GM18519 (cell line): Measurements from ENCODE around the gene SLC1A4.
"Not testable (repeated sequence)": the region's sequence is repeated elsewhere in the genome, so short reads cannot be mapped to it uniquely, and the experiment has no call there.

ENCODE experiments used
- ATAC-seq: cut with Tn5 transposase; IDR thresholded peaks from one replicate; pipeline ENCODE4 v1.9.1; 2021; ENCODE audit warnings: mild to moderate bottlenecking, moderate library complexity; ENCODE audit not compliant: unreplicated experiment, low FRiP score

The SLC1A4 gene

DNA sequence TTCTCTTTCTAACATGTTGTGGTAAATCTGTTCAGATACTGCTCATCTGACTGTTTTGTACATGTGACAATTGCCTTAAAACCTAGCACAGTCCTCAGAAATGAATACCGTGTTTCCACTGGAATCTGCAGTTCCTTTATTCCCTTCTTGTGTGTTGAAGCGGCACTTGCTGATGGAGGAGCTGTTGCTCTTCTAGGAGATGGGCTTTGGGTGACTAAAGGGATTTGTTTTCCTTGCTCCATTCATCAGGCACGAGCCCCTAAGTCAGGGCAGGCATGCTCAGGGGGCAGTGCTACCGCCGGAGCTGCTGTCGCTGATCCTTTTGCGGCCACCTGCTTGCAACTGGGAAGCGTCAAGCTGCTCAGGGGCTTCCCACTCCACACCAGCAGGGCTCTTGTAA is 34.5 kb downstream of the SLC1A4 start:
- no peak for ATAC-seq

DNA sequence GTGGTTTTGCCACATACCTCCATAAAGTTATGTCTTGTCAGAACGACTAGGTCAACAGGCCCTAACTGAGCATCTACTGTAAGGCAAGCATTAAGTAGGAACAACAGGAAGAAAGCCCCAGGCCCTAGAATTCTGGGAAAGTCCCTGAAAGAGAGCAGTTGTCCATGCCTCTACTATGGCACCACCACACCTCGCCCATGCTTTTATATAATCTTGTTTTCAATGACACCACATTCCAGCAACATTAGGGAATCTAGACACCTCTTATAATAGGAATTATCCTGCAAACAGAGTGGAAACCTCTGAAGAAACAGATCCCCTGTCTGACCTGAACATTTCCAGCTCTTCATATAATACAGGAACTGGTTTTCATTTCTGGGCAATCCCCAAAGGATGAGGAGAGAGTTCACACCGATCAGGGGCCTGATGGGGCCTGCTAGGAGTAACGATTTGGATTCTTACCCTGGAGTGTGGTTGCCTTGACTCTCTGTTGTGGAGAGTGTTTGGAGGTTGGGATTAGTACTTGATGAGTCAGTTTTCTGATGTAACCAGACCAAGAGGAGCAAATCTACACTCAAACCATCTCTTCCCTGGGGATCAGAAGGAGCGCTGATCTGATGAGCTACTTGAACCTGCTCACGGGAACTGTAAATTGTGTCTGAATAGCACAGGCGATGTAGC is 35.1 kb downstream of the SLC1A4 start:
- ATAC-seq = no peak

DNA sequence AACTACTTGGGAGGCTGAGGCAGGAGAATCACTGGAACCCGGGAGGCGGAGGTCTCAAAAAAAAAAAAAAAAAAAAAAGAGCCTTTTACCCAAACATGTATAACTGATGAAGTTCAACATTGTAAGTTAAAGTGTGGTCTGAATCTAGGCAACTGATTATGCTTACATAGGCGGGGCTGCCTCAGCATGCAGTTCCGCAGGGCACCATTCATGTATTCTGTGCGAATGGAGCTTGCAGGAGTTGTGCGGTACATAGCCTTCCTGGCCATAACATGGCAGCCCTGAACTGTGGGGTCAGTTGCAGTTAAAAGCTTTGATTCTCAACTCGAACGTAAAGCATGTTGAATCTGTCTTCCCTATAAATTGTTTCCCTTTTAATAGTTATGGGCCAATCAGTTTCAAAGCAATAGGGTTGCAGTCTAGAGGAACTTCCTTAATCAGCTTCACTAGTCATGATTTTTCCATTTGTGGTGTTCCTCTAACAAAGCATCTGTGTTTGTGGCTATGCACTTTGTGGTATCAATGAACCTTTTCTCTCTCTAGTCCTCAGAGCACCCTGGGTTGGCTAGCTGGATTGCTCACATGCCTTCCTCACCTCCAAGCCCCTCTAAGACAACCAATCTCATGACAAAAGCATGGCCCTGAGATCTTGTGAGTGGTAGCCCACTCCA is 36.4 kb downstream of the SLC1A4 start:
- ATAC-seq = no peak

DNA sequence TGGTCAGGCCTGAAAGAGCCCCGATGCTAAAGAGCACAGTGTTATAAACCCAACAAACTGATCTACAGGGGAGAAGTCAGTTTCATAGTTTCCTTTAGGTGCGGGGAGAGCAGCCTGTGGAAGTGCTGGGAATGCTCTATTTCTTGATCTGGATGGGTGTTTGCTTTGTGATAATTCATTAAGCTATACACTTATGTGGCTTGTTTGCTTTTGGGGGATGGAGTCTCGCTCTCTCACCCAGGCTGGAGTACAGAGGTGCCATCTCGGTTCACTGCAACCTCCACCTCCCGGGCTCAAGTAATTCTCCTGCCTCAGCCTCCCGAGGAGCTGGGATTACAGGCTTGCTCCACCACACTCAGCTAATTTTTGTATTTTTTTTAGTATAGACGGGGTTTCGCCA is 37.0 kb downstream of the SLC1A4 start:
- no peak for ATAC-seq

DNA sequence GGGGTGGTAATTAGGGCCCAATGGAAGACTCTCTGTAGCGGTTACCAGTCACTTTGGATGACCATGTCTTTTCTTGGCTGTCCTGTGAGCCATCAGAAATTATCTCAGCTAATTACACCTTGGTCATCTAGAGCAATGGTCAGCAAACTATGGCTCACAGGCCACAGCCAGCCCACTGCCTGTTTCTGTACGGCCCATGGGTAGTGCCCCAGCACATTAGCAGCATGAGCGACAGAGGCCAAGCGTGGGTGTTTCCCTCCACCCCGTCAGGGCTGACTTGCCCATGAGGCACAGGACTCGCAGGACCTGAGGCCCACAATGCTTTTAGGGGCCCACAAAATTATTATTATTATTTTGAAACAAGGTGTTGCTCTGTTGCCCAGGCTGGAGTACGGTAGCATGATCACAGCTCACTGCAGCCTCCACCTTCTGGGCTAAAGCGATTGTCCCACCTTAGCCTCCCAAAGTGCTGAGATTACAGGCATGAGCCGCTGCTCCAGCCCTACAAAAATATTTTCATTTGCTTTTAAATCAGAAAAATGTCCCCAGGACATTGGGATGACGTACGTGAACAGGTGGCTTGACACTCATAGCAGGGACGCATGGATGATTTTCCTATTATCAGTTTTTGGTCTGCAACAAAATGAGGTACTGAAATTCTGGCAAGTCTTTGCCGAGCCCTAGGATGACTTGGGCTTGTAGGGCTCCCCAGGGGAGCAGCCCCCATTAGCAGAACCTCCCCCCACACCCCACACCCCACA is 37.7 kb downstream of the SLC1A4 start:
- peak; percentile 41 for ATAC-seq

DNA sequence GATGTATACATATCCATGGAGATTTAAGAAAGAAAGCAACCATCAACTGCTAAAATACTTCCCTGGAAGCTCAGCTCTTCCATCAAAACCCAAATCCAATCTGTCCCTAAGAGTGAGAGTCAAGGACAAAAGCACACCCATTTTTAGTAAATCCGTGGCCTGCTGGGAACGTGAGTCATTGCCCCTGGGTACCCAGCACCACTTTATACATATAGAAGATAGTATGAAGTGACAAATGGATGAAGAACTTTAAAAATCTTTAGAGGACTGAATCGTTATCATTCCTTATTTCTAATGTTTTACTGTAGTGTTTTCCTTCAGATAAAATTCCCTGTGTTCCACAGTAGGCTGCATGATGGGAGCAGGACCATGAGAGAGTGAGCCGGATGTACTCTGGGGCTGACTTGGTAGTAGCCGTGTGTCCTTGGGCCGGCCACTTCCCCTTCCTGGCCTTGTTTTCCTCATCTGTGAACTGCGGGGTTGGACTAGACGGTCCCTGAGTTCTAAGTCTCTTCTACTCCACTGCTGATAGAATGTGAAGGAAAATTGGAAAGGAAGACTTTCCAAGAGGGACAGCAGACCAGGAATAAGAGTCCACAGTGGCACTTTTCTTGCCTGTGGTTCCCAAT is 38.5 kb downstream of the SLC1A4 start:
- ATAC-seq = no peak

DNA sequence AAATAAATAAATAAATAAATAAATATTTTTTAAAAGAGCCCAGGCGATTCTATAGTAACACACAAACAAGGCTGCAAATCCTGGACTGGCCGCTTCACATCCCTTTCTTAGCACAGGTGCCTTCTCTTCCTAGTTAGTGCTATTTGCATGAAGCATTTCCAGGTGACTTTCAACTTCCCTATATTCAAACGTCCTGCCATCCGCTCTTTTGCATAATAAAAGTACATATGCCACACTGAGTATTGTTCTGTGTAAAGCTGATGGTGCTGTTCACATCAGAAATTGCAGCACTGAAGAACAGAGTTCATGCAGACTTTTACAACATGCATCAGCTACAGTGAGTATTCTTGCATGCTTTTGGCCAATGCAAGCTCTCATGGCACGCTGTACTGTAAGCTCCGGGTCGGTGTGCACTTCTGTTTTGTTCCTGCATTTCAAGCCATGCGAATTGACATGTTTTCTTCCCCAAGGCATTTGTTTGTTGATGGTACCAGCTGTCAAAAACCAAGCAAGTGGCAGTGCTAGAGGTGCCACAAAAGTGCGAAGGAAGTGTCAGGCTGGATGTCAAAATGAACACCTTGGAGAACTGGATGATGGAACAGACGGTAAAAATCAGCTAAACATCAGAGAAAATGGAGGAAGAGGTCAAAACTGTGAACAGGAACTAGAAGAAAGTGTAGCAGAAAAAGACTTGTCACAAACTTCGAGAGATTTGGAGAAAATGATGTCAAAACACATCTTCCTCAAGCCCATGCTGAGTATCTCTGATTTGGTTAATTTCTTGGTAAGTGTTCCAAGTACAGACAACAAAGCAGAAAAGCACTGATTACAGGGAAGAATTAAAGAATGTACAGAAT is 41.5 kb downstream of the SLC1A4 start:
- ATAC-seq = no peak

DNA sequence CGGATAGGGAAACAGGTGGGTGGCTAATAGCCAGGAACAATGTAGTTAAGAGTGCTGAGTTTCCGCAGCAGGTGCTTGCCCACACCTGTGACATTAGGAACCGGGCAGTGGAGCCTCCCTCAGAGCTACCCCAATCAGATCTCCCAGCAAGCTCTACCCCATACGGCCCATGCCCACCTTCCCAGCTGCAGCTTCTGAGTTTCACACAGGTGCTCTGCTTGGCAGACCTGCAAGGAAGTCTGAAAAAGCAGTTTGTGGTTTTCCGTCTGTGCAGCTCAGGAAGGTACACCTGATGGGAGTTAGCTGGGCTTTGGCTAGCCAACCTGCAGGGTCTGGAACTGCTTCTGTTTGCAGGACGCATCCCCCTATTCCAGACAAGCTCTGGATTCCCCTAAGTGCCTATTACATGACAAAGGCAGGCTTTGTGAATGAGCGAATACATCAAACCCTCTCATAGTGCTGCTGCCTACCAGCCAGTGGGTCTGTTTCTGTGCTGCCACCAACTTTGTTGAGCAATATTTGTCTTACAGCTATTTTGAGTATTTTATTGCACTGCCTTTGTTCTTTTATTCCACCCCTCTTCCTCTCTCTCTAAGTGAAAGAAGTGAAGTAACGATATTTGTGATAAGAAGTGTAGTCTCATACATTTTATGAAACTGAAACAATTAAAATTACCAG is 42.3 kb downstream of the SLC1A4 start:
- ATAC-seq = no peak

DNA sequence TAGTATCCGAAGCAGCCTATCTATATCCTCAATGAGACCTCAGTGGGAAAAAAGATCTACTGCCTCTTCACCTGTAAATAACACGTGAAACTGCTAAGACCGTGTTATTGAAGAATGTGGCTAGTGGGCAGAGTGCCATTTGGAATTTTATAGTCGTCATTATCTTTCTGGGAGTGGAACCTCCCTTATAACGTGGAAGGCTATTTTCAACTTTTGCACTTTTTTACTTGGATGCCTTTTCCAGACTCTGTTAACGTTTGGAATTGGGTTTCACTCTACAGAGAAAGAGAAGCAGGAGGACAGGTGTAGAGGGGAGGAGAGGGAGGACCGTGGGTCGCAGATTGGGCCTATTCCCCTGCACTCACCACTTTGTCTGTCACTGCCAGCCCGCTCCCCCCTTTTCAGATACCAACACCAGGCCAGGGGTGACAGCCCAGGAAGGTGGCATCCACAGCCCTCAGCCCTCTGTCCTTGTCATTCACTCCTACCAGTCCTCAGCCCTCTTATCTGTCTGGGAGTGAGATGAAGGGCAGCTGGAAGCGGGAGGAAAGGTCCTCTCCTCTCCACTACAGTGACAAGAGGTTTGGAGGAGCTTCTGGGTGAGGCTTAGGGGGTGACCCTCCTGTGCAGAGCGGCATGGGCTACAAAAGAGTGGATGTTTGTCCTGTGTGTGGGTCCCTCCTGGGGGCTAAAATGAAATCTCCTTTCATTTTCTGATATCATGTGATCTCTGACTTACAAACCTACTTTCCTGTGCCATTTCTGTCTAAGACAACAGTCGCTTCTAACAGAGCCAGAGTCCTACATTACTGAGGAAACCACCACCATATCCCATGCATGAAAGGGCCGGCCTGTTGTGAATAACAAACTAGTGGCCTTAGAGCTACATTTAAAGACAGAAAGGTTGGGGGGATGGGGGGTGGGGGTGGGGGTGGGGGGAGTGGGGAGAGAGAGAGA is 43.1 kb downstream of the SLC1A4 start:
- ATAC-seq = no peak

DNA sequence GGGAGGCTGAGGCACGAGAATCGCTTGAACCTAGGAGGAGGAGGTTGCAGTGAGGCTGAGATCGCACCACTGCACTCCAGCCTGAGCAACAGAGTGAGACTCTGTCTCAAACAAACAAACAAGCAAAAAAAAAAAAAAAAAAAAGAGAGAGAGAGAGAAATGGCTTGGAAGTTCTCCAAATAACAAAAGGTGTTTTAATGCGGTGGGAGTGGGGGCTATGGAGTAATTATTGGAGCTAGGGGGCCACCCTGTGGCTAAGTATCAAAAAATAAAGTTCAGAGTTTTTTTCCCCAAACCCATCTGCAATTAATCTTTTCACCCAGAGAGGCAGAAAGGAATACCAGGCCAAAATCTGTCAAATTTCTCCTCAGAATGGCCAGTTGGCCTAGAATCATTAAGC is 44.0 kb downstream of the SLC1A4 start:
- no peak for ATAC-seq

DNA sequence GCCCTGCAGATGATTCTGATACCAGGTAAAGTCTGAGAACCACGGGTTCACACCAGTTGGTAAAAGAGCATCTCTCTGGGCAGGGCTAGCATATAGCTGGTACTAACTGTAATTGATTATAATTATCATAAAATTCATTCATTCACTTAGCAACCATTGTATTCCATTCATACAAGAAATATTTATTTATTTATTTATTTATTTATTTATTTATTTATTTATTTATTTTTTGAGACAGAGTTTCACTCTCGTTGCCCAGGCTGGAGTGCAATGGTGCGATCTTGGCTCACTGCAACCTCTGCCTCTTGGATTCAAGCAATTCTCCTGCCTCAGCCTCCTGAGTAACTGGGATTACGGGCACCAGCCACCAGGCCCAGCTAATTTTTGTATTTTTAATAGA is 44.5 kb downstream of the SLC1A4 start:
- ATAC-seq = not testable (repeated sequence)

DNA sequence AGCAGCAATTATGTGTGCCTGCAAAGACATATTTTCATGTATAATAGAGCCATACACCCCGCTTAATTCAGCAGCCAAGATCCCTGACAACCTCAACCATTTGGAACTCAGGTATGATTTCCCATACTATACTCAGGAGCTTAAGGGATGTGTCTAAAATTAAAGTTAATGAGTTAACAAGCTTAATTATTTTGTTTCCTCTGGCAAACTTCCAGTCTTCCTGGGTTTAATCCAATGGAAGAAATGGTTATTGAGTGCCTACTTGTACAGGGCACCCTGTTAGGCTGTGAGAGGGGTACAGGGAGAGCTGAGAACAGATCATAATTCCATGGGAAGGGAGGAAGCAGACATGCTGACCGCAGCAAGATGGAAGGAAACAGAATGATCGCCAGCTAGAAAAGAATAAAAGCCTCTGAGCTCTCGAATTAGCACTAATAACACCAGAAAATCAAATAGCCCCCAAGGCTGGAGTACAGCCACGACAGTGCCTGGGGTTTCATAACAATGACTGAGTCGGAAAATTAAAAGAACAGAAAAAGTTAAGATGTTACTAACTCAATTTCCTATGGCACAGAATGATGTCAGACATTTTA is 46.2 kb downstream of the SLC1A4 start:
- ATAC-seq = no peak

DNA sequence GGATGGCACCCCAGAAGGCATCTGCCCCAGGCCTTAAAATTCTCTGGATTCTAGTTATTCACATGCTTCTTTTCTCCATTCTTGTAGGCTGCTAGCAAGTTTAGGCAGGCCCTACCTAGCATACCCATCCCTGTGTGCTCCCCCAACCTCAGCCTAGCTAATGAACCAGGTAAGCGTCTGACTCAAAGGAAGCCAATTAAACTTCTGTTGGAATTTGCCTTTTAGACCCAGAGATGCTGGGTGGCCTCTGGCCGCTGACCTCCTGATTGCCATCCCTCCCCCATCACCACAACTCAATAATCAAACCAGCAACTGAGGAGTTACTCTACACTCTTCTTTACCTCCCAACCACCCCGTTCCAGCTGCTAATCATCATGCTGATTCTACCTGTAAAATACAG is 48.0 kb downstream of the SLC1A4 start:
- ATAC-seq = no peak

DNA sequence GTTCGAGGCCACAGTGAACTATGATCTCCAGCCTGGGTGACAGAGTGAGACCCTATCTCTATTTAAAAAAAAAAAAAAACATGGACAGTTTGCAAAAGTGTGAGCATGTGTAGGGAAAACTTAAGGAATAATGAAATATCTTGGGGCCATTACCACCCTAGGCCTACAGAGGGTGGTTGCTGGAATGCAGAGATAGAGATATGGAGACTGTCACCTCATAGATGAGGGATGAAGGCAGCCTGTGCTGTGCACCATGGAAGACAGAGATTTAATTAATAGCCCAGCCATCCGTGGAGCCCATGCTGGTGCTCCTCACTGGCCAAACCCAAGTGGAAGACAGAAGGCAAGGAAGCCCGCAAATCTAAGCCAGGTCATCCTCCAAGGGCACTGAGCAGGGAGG is 50.4 kb downstream of the SLC1A4 start:
- ATAC-seq = no peak

DNA sequence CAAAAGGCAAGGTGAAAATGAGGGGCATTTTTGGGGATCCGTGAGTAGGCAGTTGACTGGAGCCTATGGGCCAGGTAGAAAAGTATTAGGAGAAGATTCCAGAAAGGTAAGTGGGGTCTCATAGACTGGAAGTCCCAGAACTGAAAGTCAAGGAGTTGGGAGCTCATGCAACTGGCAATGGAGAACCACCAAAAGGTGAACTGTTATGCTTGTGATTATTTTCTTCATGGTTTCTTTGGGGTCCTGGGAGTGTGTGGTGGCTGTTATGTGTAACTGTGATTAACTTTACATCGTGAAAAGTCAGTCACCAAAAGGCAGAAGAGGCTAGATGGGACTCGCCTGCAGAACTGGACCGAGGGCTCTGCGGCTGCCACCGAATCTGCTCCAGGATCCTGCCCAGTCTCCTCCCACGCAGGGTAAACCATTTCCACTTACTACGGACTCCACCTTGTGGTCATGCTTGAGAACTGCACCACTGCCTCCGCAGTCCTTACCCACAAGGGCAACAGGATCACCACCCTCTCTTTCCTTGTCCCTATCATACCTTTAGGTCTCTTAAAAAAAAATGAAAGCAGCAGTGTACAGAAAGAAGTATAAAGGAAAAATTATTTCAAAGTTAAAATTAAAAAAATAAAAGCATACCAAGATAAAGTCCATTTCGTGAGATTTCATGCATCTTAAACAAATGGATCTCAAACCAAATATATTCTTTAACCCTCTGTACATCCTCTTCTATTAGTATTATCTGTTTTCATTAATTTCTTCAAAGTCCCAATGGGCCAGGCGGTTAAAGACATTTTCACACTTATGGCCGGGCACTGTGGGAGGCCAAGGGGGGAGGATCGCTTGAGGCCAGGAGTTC is 51.4 kb downstream of the SLC1A4 start:
- ATAC-seq = peak; percentile 56

DNA sequence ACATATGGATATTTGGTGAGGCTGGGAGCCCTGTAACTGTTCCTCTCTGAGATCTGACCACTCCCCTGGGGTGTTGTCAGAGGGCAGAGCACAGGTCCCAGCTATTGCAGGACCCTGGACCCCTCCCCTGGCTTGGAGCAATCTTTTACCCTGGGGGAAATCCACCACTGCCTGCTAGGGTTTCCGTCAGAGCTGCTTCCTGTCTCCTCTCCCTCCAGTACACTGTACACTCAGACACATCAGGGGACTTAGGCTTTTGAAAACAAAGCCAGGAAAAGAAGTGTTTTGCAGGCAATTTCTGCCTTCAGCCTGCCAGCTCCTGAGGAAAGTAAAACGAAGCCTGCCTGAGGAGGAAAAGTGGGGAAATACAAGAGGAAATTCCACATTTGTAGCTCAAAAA is 53.8 kb downstream of the SLC1A4 start:
- no peak for ATAC-seq

DNA sequence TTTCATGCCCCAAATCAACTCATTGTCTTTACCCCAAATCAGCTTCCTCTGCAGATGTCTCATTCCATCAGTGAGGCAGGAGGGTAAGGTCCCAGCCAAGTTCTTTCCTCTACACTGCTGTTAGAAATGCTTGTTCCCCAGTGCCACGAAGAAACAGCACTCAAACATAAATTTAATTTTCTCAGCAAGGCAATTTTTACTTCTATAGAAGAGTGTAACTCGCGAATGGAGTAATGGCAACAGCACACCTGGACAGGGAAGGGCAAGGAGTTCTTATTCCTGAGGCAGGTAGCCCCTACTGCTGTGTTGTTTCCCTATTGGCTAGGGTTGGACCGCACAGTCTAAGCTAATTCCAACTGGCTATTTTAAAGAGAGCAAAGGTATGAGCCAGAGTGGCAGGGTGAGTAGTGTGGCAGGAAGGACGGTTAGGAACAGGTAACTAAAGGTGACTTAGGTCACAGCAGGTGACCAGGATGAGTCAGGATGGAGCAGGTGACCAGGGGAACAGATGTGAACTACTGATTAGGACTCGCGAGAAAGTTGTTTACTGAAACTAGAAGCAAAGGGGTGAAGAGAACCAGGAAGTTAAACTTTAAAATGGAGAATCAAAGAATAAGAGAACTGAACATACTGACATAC is 55.0 kb downstream of the SLC1A4 start:
- ATAC-seq = no peak
